ENCODE results near the gene SLC18A3. TPM values are rescaled to one million over a fixed set of nuclear protein-coding genes. Genes with fewer than 3 reads are reported as not detected.

Gene SLC18A3
- polyA plus RNA-seq, 1 experiment, result not detected

- POLR2A ChIA-PET, result no interaction called here
- H3K27me3 ChIP-seq (ENCODE audit: control insufficient read depth, insufficient read depth, low read length), result peaks cover 7% of the 10 kb centered on the region
- CTCF ChIA-PET, result no interaction called here
- H3K36me3 ChIP-seq (ENCODE audit: control insufficient read depth, insufficient read depth, low read length), result no peaks in the 10 kb centered on the region
- TF ChIP-seq, protein P1, sequence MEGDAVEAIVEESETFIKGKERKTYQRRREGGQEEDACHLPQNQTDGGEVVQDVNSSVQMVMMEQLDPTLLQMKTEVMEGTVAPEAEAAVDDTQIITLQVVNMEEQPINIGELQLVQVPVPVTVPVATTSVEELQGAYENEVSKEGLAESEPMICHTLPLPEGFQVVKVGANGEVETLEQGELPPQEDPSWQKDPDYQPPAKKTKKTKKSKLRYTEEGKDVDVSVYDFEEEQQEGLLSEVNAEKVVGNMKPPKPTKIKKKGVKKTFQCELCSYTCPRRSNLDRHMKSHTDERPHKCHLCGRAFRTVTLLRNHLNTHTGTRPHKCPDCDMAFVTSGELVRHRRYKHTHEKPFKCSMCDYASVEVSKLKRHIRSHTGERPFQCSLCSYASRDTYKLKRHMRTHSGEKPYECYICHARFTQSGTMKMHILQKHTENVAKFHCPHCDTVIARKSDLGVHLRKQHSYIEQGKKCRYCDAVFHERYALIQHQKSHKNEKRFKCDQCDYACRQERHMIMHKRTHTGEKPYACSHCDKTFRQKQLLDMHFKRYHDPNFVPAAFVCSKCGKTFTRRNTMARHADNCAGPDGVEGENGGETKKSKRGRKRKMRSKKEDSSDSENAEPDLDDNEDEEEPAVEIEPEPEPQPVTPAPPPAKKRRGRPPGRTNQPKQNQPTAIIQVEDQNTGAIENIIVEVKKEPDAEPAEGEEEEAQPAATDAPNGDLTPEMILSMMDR (IDR thresholded peaks at IDR 0.05; ENCODE audit: insufficient read depth, low read depth, low read length), result no peak
- DNase-seq (ENCODE audit: low read depth), result no peak
- H3K4me3 ChIP-seq (ENCODE audit: low read depth, low read length), result no peak overlapping the region
These were observed 23.4 kb downstream of the SLC18A3 start for GRCh38 chr10:49633327-49634068.

- ChIA-PET CTCF (no interaction called here), POLR2A (no interaction called here)
- Histone ChIP-seq H3K36me3 (ENCODE audit: control insufficient read depth, insufficient read depth, low read length) (no peaks in the 10 kb centered on the region), H3K4me3 (ENCODE audit: low read depth, low read length) (no peak overlapping the region), H3K27me3 (ENCODE audit: control insufficient read depth, insufficient read depth, low read length) (peaks cover 7% of the 10 kb centered on the region)
- TF ChIP-seq, protein P1 (IDR thresholded peaks at IDR 0.05; ENCODE audit: insufficient read depth, low read depth, low read length), result no peak
- no peak for DNase-seq (ENCODE audit: low read depth)
These were observed 24.1 kb downstream of the SLC18A3 start for GRCh38 chr10:49634069-49634660.

GRCh38 chr10:49642311-49642710 lies 32.2 kb downstream of the SLC18A3 start:
- TF ChIP-seq, protein P1 (IDR thresholded peaks at IDR 0.05; ENCODE audit: insufficient read depth, low read depth, low read length), result no peak
- POLR2A ChIA-PET, result no interaction called here
- H3K36me3 ChIP-seq (ENCODE audit: control insufficient read depth, insufficient read depth, low read length), result no peaks in the 10 kb centered on the region
- H3K27me3 ChIP-seq (ENCODE audit: control insufficient read depth, insufficient read depth, low read length), result peaks cover 12% of the 10 kb centered on the region; the same call in 1 of the 2 replicates
- no peak overlapping the region for H3K4me3 ChIP-seq (ENCODE audit: low read depth, low read length)
- CTCF ChIA-PET, result no interaction called here
- DNase-seq (ENCODE audit: low read depth), result no peak

GRCh38 chr10:49643241-49644034 lies 33.3 kb downstream of the SLC18A3 start:
- Histone ChIP-seq H3K36me3 (ENCODE audit: control insufficient read depth, insufficient read depth, low read length) (no peaks in the 10 kb centered on the region), H3K27me3 (ENCODE audit: control insufficient read depth, insufficient read depth, low read length) (peaks cover 13% of the 10 kb centered on the region), H3K4me3 (ENCODE audit: low read depth, low read length) (no peak overlapping the region)
- TF ChIP-seq, protein P1 (IDR thresholded peaks at IDR 0.05; ENCODE audit: insufficient read depth, low read depth, low read length), result no peak
- ChIA-PET POLR2A (no interaction called here), CTCF (no interaction called here)
- DNase-seq (ENCODE audit: low read depth), result no peak

DNA sequence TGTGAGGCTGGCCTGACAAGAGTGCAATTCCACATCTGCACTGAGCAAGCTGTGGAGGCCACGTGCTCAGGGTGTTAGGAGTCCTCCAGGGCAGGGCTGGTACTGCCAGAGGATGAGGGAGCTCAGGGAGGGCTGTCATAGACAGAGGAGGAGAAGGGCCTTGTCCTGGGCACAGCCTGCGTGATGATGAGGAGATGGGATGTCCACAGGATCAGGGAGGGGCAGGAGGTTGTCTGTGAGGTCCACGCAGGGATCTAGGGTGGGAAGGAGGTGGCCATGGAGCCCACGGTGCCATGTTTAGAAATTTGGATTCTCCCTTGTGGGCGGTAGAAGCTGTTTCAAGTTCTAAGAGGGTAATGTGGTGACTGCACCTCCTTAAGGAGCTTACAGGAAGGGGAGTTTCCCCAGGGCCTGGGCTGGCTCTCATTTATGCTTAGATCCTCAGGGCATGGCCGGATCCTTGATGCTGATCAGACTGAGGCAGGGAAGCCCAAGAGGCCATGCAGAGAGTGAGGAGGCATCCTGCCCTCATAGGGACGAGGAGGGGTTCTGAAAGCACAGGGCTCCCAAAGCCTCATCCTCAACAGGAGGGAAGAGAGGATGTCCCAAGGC lies 34.0 kb downstream of the SLC18A3 start:
- ChIA-PET CTCF (no interaction called here), POLR2A (no interaction called here)
- no peaks in the 10 kb centered on the region for H3K36me3 ChIP-seq (ENCODE audit: control insufficient read depth, insufficient read depth, low read length)
- peaks cover 17% of the 10 kb centered on the region for H3K27me3 ChIP-seq (ENCODE audit: control insufficient read depth, insufficient read depth, low read length)
- TF ChIP-seq, protein P1 (IDR thresholded peaks at IDR 0.05; ENCODE audit: insufficient read depth, low read depth, low read length), result no peak
- no peak overlapping the region for H3K4me3 ChIP-seq (ENCODE audit: low read depth, low read length)
- DNase-seq (ENCODE audit: low read depth), result no peak

Measured in BJ (cell line).